ENCODE measurements around the gene CENPX.

CENPX gene

DNA sequence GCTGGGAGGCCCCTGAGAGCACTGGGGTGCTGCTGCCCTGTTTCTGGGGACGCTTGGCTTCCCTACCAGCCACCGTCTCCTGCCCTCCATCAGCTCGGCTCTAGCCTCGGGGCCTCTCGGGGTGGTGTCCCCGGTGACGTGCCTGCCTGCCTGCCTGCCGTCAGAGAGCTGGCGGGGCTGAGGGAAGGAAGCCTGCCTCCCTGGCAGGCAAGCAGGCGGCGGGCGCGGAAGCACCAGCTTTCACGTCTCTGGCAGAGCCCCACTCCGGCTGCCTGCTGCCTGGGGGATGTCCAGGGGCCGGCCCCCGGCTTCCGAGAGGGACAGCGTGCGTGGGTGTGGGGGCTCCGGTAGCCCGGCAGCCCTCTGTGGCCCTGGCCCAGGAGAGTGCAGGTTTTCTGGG is 9.3 kb downstream of the CENPX start:
- Mint-ChIP-seq H3K9me3 (no peaks in the 10 kb centered on the region), H3K4me3 (no peak overlapping the region), H3K4me1 (peaks cover under 1% of the 10 kb centered on the region), H3K36me3 (ENCODE audit: low read depth) (peaks cover under 1% of the 10 kb centered on the region), H3K27ac (no peak overlapping the region), H3K27me3 (ENCODE audit: low read depth) (no peaks in the 10 kb centered on the region)
- TF ChIP-seq, protein P1, sequence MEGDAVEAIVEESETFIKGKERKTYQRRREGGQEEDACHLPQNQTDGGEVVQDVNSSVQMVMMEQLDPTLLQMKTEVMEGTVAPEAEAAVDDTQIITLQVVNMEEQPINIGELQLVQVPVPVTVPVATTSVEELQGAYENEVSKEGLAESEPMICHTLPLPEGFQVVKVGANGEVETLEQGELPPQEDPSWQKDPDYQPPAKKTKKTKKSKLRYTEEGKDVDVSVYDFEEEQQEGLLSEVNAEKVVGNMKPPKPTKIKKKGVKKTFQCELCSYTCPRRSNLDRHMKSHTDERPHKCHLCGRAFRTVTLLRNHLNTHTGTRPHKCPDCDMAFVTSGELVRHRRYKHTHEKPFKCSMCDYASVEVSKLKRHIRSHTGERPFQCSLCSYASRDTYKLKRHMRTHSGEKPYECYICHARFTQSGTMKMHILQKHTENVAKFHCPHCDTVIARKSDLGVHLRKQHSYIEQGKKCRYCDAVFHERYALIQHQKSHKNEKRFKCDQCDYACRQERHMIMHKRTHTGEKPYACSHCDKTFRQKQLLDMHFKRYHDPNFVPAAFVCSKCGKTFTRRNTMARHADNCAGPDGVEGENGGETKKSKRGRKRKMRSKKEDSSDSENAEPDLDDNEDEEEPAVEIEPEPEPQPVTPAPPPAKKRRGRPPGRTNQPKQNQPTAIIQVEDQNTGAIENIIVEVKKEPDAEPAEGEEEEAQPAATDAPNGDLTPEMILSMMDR (IDR thresholded peaks at IDR 0.05; ENCODE audit: unreplicated experiment in 3 of 3): no peak

DNA sequence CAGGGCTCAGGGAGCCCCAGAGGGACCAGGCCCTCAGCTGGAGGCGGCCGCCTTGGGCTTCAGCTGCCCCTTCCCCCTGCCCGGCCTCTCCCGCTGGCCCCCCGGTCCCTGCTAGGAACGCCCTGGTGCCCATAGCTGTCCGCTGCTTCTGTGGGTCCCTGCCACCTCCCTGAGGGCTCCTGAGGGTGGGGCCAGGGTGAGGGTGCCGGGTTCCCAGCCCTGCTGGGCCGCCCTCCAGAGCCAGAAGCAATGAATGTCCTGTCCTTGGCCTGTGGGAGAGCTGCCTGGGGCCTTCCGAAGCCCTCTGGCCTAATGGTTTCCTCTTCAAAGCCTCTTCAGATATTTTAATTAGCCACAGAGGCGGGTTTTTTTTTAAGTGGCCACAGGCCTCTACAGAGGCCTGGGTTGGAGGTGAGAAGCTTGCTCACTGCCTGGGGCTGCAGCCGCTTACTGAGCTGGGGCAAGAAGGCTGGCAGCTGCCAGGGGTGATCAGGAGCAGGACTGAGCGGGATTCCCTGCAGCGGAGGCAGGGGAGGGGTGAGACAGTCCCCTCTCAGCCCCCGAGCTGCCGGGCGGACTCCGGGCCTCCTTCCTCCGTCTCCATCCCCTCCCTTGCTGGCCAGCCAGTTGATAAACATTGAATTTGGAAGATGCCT is 9.9 kb downstream of the CENPX start:
- H3K9me3 Mint-ChIP-seq: no peaks in the 10 kb centered on the region
- no peaks in the 10 kb centered on the region for H3K36me3 Mint-ChIP-seq (ENCODE audit: low read depth)
- no peak overlapping the region for H3K4me3 Mint-ChIP-seq
- TF ChIP-seq, protein P1 (IDR thresholded peaks at IDR 0.05; ENCODE audit: unreplicated experiment in 3 of 3): no peak
- H3K27me3 Mint-ChIP-seq (ENCODE audit: low read depth): no peaks in the 10 kb centered on the region
- H3K27ac Mint-ChIP-seq: peak overlapping the region in 2 of 3 experiments; percentile 51 to 56
- no peaks in the 10 kb centered on the region for H3K4me1 Mint-ChIP-seq

DNA sequence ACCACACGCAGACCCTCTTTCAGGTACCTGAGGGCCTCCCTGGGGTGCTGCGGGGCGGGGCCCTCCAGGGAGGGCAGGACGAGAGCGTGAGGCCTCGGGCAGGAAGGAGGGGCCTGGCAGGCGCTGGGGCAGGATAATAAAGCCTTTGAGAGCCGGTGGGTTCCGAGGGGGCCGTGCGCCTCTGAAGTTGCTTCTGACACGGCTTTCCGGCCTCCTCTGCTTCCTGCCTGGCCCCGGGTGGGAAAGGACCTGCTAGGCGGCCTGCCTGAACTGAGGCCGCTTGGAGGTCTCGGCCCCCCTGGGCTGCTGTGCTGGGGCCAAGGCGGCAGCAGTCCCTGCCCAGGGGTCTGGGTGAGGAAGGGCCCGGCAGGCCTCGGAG is 10.4 kb downstream of the CENPX start:
- TF ChIP-seq, protein P1 (IDR thresholded peaks at IDR 0.05; ENCODE audit: unreplicated experiment in 3 of 3): no peak
- Mint-ChIP-seq H3K9me3 (no peaks in the 10 kb centered on the region), H3K36me3 (ENCODE audit: low read depth) (no peaks in the 10 kb centered on the region), H3K27me3 (ENCODE audit: low read depth) (no peaks in the 10 kb centered on the region), H3K27ac (no peak overlapping the region), H3K4me3 (no peak overlapping the region), H3K4me1 (no peaks in the 10 kb centered on the region)

DNA sequence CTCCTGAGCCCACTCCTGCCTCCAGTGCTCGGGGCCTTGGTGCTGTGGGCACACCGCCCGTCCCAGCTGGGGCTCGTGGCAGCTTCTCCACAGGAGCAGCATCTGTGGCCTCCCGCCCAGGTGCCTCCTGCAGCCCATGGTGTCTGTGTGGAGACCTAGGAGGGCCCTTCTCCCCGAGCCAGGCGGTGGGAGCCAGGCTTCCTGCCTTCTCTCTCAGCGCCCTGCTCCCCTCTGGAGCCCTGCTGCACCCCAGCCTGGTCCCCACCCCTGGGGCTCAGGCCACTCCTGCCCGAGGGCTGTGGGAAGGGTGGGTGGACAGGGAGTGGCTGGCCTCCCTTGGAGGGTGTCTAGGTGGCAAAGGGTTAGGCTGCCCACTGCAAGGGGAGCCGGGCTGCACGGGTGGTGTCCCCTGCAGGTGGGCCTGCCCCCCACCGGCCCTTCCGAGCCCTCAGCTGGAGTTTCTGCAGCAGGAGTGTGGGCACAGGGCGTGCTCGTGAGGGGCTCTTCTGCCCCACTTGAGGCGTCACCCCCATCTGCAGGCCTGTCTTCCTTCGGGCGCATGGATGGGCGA is 11.0 kb downstream of the CENPX start:
- Mint-ChIP-seq H3K9me3 (no peaks in the 10 kb centered on the region), H3K27ac (no peak overlapping the region), H3K27me3 (ENCODE audit: low read depth) (no peaks in the 10 kb centered on the region), H3K4me1 (no peaks in the 10 kb centered on the region), H3K36me3 (ENCODE audit: low read depth) (no peaks in the 10 kb centered on the region), H3K4me3 (no peak overlapping the region)
- TF ChIP-seq, protein P1 (IDR thresholded peaks at IDR 0.05; ENCODE audit: unreplicated experiment in 3 of 3): no peak

DNA sequence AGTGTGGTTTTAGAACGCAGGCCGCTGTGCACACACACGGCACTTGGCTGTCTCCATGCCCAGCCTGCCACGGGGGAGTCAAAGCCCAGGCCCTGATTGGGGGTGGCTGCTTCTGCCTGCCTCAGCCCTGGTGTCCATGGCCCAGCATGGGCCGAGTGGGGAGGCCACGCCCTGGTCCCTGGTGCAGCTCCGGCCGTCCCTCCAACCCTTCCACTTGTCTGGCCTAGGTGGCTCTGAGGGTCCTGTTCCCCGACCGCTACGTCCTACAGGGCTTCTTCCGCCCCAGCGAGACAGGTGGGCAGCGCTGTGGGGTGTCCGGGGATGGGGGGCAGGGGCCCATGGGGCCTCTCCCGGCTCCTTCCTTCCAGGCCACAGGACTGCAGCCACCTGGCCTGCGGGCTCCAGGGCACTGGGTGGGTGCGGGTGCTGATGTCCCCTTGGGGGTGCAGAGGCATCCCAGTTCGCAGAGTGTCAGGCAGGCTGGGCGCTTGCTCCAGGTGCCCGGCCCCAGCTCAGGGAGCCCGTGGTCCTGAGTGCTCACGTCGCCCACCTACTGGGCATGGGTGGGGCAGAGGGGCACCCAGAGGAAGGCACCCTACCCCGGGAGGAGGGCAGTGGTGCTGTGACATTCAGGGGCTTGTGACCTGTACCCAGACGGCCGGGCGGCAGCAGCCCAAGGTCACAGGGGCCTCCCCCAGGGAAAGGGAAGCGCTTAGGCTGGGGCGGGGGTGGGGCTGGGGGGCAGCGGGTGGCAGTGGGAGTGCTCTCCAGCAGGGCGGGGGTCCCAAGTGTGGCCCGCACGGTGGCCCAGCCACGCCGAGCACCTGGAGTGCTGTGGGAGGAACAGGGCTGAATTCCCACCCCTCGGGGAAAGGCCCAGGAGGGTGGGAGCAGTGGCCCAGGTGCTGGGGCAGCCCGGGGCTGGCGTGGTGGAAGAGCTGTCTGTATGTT is 11.8 kb downstream of the CENPX start:
- Mint-ChIP-seq H3K4me3 (no peak overlapping the region), H3K9me3 (no peaks in the 10 kb centered on the region), H3K4me1 (peaks cover 7% of the 10 kb centered on the region), H3K36me3 (ENCODE audit: low read depth) (no peaks in the 10 kb centered on the region), H3K27me3 (ENCODE audit: low read depth) (no peaks in the 10 kb centered on the region), H3K27ac (no peak overlapping the region)
- TF ChIP-seq, protein P1 (IDR thresholded peaks at IDR 0.05; ENCODE audit: unreplicated experiment in 3 of 3): no peak

Data from nephron (organoid).